Activated CD8-positive, alpha-beta memory T cell treated with anti-CD3 and anti-CD28 coated beads, Interleukin-2, amount 50 U/mL, for 24 hours (primary cell): Measurements from ENCODE around the gene CACNA1I.

ENCODE experiments used
- DNase-seq: peaks from one replicate; pipeline ENCODE4 v3.0.0-alpha.2; 2020; ENCODE audit errors: extremely low read depth

The CACNA1I gene

GRCh38 chr22:39597236-39597869 lies 26.8 kb downstream of the CACNA1I start:
- DNase-seq, result no peak

GRCh38 chr22:39598017-39598965 lies 27.7 kb downstream of the CACNA1I start:
- peak; percentile 42 for DNase-seq

- no peak for DNase-seq
These were observed 30.1 kb downstream of the CACNA1I start for GRCh38 chr22:39600491-39601179.

DNA sequence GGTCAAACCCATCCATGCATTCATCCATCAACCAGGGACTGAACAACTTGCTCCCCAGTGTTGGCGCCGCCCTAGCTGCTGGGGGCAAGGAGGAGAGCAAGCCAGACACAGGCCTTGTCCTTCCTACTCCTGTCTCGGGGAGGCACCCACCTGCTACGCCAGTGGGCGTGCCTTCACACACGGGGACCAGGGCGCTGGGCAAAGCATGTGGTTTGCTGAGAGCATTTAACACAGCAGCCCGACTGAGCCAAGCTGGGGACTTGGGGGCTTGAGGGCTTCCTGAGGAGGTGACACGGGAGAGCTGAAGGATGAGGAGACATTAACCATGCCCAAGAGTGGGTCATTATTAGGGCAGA lies 30.6 kb downstream of the CACNA1I start:
- no peak for DNase-seq

- DNase-seq, result no peak
These were observed 32.8 kb downstream of the CACNA1I start for GRCh38 chr22:39603345-39603744.

DNA sequence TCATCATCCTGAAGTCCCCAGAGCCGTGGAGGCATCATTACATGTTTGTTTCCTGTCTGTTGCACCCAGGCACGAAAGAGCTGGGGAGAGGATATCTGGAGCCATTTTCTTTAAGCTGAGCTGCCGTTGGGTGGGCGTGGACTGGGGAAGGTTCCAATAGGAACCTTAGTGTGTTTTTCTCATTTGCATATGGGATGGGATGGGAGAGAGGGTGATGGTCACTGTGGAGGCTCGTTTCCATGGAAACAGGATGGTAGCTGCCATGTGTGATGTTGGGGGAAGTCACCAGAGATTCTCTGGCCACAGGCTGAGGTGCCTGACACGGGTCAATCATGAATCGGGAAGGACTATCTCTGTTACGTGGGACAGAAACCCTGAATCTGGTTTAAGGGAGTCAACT lies 39.7 kb downstream of the CACNA1I start:
- DNase-seq, result no peak

DNA sequence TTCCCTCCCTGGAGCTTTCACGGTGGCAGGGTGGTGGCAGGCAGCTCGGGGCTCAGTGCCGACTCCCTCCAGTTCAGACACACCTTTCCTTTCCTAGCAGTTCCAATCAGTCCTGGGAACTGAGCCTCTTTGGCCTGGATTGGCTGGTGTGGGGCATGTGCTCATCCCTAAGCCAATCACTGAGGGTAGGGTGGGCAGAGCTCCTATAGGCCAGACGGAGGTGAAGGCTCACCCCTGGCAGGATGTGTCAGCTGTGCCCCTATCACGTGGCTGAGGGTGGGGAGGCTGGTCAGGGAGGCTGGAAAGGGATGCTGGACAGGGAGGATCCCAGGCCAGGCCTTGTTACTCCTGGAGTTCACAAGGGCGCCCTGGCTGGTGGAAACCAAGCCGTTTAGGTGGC lies 40.2 kb downstream of the CACNA1I start:
- DNase-seq, result no peak

DNA sequence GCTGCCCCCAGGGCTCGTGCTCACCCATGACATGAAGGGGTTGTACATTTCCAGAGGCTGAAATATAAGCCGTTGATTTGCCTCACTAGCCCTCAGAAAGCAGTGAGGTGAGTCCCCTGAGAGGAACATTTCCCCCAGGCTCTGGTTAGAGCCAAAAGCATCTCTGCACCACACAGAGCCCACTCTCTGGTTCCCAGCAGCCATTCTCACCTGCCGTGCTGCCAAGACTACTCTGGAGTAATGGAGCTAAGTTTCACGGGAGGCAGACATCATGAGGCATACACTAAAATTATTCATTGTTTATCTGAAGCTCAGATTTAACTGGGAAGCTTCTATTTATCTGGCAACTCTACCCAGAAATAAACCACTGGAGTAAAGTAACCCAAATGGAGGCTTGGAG lies 40.8 kb downstream of the CACNA1I start:
- DNase-seq, result no peak

DNA sequence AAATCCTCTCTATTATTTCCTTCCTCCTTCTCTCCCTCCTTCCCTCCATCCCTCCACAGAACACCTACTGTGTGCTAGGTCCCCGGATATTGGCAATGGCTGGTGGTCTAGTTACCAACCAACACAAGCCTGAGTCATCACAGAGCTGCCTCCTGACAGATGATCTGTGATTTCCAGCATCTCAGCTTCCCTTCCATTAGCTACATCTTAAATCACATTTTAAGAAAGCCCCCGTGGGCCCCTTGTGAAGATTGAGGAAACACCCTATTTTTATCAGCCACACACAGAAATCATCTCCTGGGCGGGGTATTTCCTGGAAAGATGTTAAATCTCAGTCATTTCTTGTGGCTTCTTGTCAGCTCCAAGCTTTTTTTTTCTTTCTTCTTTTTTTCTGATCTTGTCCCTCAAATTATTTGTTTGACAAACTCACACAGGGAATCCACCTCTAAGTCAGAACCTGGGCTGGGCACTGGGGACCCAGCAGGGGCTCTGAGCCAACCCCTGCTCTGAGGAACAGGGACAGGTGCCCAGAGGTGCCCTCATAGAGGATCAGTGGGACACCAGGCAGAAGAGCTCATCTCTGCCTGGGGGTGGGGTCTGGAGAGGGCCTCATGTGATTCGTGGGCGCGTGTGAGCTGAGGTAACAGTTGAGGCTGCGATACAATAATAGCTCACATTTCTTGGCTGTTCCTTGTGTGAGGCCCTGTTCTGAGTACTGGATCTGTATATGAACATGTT lies 42.4 kb downstream of the CACNA1I start:
- DNase-seq, result no peak

GRCh38 chr22:39613549-39613921 lies 43.0 kb downstream of the CACNA1I start:
- DNase-seq, result no peak

- DNase-seq, result no peak
These were observed 43.9 kb downstream of the CACNA1I start for GRCh38 chr22:39614442-39614841.

- DNase-seq, result no peak
These were observed 45.5 kb downstream of the CACNA1I start for GRCh38 chr22:39616051-39616450.

DNA sequence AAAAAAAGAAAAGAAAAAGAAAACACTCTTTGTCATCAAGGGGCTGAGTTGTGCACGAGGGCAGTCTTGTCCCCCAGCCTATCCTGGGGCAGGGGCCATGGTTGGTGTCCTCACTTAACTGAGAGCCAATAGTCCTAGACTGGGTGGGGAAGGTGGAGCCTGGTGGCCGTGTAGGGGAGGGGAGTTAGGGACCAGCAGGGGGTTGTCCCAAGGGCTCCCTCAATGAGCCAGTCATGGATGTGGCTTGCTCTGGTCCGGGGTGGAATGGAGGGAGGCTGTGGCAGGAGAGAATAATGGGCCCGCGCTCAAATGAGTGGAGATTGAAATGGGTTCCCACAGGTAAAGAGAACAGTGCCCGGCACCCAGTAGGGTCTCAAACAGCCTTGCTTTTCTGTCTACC lies 46.2 kb downstream of the CACNA1I start:
- DNase-seq, result no peak

- no peak for DNase-seq
These were observed 46.8 kb downstream of the CACNA1I start for GRCh38 chr22:39617342-39617741.

- DNase-seq, result no peak
These were observed 47.6 kb downstream of the CACNA1I start for GRCh38 chr22:39617970-39618757.

- DNase-seq, result no peak
These were observed 48.5 kb downstream of the CACNA1I start for GRCh38 chr22:39618996-39619530.

- DNase-seq, result no peak
These were observed 50.6 kb downstream of the CACNA1I start for GRCh38 chr22:39620924-39621690.

- DNase-seq, result no peak
These were observed 51.3 kb downstream of the CACNA1I start for GRCh38 chr22:39621826-39622225.

DNA sequence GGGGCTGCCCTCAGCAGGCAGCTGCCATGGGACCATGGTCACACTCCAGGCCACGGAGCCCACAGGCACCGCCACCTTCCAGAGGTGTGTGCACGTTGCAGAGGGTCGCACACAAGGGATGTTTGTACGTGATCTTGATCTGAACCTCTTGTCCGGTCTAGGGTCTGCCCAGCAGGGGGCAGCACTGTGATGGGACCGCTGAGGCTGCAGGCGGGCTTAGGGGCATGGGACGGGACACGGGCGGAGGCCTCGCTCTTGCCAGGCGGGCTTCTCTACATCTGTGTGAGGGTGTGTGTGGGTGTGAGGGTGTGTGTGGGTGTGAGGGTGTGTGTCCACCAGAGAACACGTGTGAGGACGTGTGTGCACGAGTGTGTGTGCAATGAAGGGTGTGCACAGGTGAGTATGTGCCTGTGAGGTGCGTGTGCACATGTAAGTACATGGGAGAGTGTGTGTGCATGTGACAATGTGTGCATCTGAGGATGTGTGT lies 52.4 kb downstream of the CACNA1I start:
- DNase-seq, result peak; percentile 28
